H9 (cell line): ENCODE results near the gene CPLX1. TPM values are rescaled to one million over a fixed set of nuclear protein-coding genes. Genes with fewer than 3 reads are reported as not detected.

Source experiments
- DNase-seq: peaks from one replicate; pipeline ENCODE4 v3.0.0-alpha.2; 2017
- H2AFZ ChIP-seq: one replicate; pipeline ENCODE4 v1.6.1; 2013; ENCODE audit warnings: mild to moderate bottlenecking, low read length, control low read depth, moderate library complexity
- H2AK5ac ChIP-seq: 2 replicates; pipeline ENCODE4 v1.6.1; 2013; ENCODE audit warnings: low read length, control low read depth, mixed read lengths; ENCODE audit not compliant: insufficient read length
- H2BK120ac ChIP-seq: one replicate; pipeline ENCODE4 v1.6.1; 2013; ENCODE audit warnings: low read depth, mild to moderate bottlenecking, low read length, control low read depth, inconsistent platforms; ENCODE audit not compliant: poor library complexity, severe bottlenecking
- H2BK12ac ChIP-seq: 2 replicates; pipeline ENCODE4 v1.6.1; 2013; ENCODE audit warnings: low read length, control low read depth, mixed read lengths, low read depth; ENCODE audit not compliant: insufficient read length
- H2BK15ac ChIP-seq: 2 replicates; pipeline ENCODE4 v1.6.1; 2013; ENCODE audit warnings: low read depth, low read length, control low read depth
- H2BK20ac ChIP-seq: one replicate; pipeline ENCODE4 v1.6.1; 2013; ENCODE audit warnings: low read depth, mild to moderate bottlenecking, low read length, control low read depth, inconsistent platforms; ENCODE audit not compliant: poor library complexity, severe bottlenecking
- H2BK5ac ChIP-seq: 2 replicates; pipeline ENCODE4 v1.6.1; 2013; ENCODE audit warnings: low read length, control low read depth, mixed read lengths; ENCODE audit not compliant: insufficient read length
- H3K14ac ChIP-seq: 2 replicates; pipeline ENCODE4 v1.6.1; 2013; ENCODE audit warnings: low read length, control low read depth; ENCODE audit not compliant: insufficient read depth
- H3K18ac ChIP-seq: 2 replicates; pipeline ENCODE4 v1.6.1; 2013; ENCODE audit warnings: low read depth, mild to moderate bottlenecking, mixed read lengths, low read length, control low read depth; ENCODE audit not compliant: insufficient read length
- H3K23ac ChIP-seq: 2 replicates; pipeline ENCODE4 v1.6.1; 2013; ENCODE audit warnings: low read length, control low read depth, mixed read lengths, low read depth; ENCODE audit not compliant: insufficient read length
- H3K23me2 ChIP-seq: 2 replicates; pipeline ENCODE4 v1.6.1; 2013; ENCODE audit warnings: low read depth, mild to moderate bottlenecking, mixed read lengths, low read length, control low read depth; ENCODE audit not compliant: insufficient read length, poor library complexity, severe bottlenecking
- H3K27ac ChIP-seq: 2 replicates; pipeline ENCODE4 v1.5.1; 2013; ENCODE audit warnings: low read length, control low read depth, mixed read lengths, low read depth; ENCODE audit not compliant: insufficient read length
- H3K27me3 ChIP-seq: 2 replicates; pipeline ENCODE4 v1.6.1; 2013; ENCODE audit warnings: low read length, control low read depth, inconsistent platforms; ENCODE audit not compliant: insufficient read depth
- H3K4ac ChIP-seq: 2 replicates; pipeline ENCODE4 v1.6.1; 2013; ENCODE audit warnings: low read depth, mild to moderate bottlenecking, control low read depth, inconsistent platforms, low read length, moderate library complexity
- H3K4me1 ChIP-seq: 2 replicates; pipeline ENCODE4 v1.6.1; 2013; ENCODE audit warnings: low read length, control low read depth, inconsistent platforms; ENCODE audit not compliant: insufficient read depth
- H3K4me2 ChIP-seq: 2 replicates; pipeline ENCODE4 v1.6.1; 2013; ENCODE audit warnings: low read length, control low read depth, mixed read lengths; ENCODE audit not compliant: insufficient read length, insufficient read depth
- H3K56ac ChIP-seq: 2 replicates; pipeline ENCODE4 v1.6.1; 2013; ENCODE audit warnings: low read depth, mild to moderate bottlenecking, mixed read lengths, low read length, control low read depth; ENCODE audit not compliant: insufficient read length
- H3K79me1 ChIP-seq: 2 replicates; pipeline ENCODE4 v1.6.1; 2013; ENCODE audit warnings: low read depth, mild to moderate bottlenecking, moderate library complexity, low read length, control low read depth, inconsistent platforms; ENCODE audit not compliant: insufficient read depth, poor library complexity, severe bottlenecking
- H3K79me2 ChIP-seq: 2 replicates; pipeline ENCODE4 v1.6.1; 2013; ENCODE audit warnings: low read length, control low read depth, inconsistent platforms; ENCODE audit not compliant: insufficient read depth
- H3K9ac ChIP-seq: 2 replicates; pipeline ENCODE4 v1.6.1; 2013; ENCODE audit warnings: low read length, control low read depth, mixed read lengths; ENCODE audit not compliant: insufficient read length; ENCODE audit errors: extremely low read depth
- H3K9me3 ChIP-seq: one replicate; pipeline ENCODE4 v1.6.1; 2013; ENCODE audit warnings: low read depth, low read length, inconsistent platforms; ENCODE audit not compliant: control insufficient read depth
- H3T11ph ChIP-seq: one replicate; pipeline ENCODE4 v1.6.1; 2013; ENCODE audit warnings: mild to moderate bottlenecking, low read length, control low read depth, inconsistent platforms
- H4K20me1 ChIP-seq: one replicate; pipeline ENCODE4 v1.6.1; 2013; ENCODE audit not compliant: control insufficient read depth, insufficient read length, insufficient read depth
- H4K5ac ChIP-seq: 2 replicates; pipeline ENCODE4 v1.6.1; 2013; ENCODE audit warnings: low read depth, mild to moderate bottlenecking, mixed read lengths, low read length, control low read depth; ENCODE audit not compliant: insufficient read length
- H4K8ac ChIP-seq: replicated peaks from 2 replicates; pipeline ENCODE4 v1.6.1; 2013; ENCODE audit warnings: low read length, control low read depth, mixed read lengths, low read depth; ENCODE audit not compliant: insufficient read length
- H4K91ac ChIP-seq: 2 replicates; pipeline ENCODE4 v1.6.1; 2013; ENCODE audit warnings: low read depth, mild to moderate bottlenecking, moderate library complexity, mixed read lengths, low read length, control low read depth; ENCODE audit not compliant: insufficient read length
- H3K27ac Mint-ChIP-seq, 3 experiments: 2 replicates in 2 of 3; 3 replicates in 1 of 3; pipeline ENCODE4 v1.8.0; 2020 to 2021; ENCODE audit warnings: mixed read lengths in 3 of 3, mild to moderate bottlenecking in 1 of 3, moderate library complexity in 1 of 3
- H3K27me3 Mint-ChIP-seq: 2 replicates; pipeline ENCODE4 v1.8.0; 2021; ENCODE audit warnings: low read depth, mild to moderate bottlenecking, moderate library complexity, mixed read lengths
- H3K36me3 Mint-ChIP-seq, 3 experiments: 2 replicates in 2 of 3; 3 replicates in 1 of 3; pipeline ENCODE4 v1.8.0; 2020 to 2021; ENCODE audit warnings: low read depth in 3 of 3, mixed read lengths in 3 of 3; ENCODE audit not compliant: insufficient read depth in 1 of 3
- H3K4me1 Mint-ChIP-seq, 2 experiments: 2 replicates each; pipeline ENCODE4 v1.8.0; 2020; ENCODE audit warnings: mixed read lengths in 2 of 2
- H3K4me3 Mint-ChIP-seq, 2 experiments: 2 replicates in 1 of 2; 3 replicates in 1 of 2; pipeline ENCODE4 v1.8.0; 2020 to 2021; ENCODE audit warnings: mild to moderate bottlenecking in 2 of 2, mixed read lengths in 2 of 2, moderate library complexity in 1 of 2
- H3K9me3 Mint-ChIP-seq, 2 experiments: 2 replicates in 1 of 2; 3 replicates in 1 of 2; pipeline ENCODE4 v1.8.0; 2020; ENCODE audit warnings: mild to moderate bottlenecking in 2 of 2, mixed read lengths in 2 of 2, moderate library complexity in 1 of 2
- WGBS: extraction: QIAGEN DNeasy Blood & Tissue Kit; methylation state at CpG from one replicate; pipeline ENCODE4 v1.1.7; 2013; ENCODE audit warnings: missing lambda C conversion rate, low lambda C conversion rate, mixed read lengths; ENCODE audit not compliant: insufficient read length; ENCODE audit errors: extremely low coverage; 5-methylcytosine and 5-hydroxymethylcytosine counted together
- total RNA-seq: library from RNA; stranded (reverse); gene quantifications from 2 replicates; pipeline ENCODE4 v1.2.1, GENCODE V29; 2021
- TF ChIP-seq, protein P1 (sequence below): fragments of 200-600 bp; sonication (generic); conservative IDR thresholded peaks from 3 replicates; pipeline ENCODE4 v1.8.0; 2021; ENCODE audit warnings: antibody characterized with exemption, mild to moderate bottlenecking

The CPLX1 gene
- total RNA-seq, 1 experiment from 2014 or later = 0.90 TPM

GRCh38 chr4:856225-856901 lies 30.4 kb upstream of the CPLX1 start:
- Histone ChIP-seq H4K20me1 (no peaks in the 10 kb centered on the region), H3K9me3 (no peaks in the 10 kb centered on the region), H2BK20ac (no peak overlapping the region), H2AK5ac (no peak overlapping the region), H3K9ac (no peak overlapping the region), H3K18ac (no peak overlapping the region), H2BK5ac (no peak overlapping the region), H3K79me1 (no peaks in the 10 kb centered on the region), H4K5ac (no peak overlapping the region), H3K27me3 (no peaks in the 10 kb centered on the region), H3K23ac (no peak overlapping the region), H2BK15ac (no peak overlapping the region), H3K27ac (no peak overlapping the region), H3K4ac (no peak overlapping the region), H2BK120ac (no peak overlapping the region), H4K91ac (no peak overlapping the region), H4K8ac (no peak overlapping the region), H3T11ph (no peak overlapping the region), H3K56ac (no peak overlapping the region), H3K4me2 (no peak overlapping the region), H3K79me2 (no peaks in the 10 kb centered on the region), H2AFZ (no peak overlapping the region), H3K23me2 (no peaks in the 10 kb centered on the region), H3K14ac (no peak overlapping the region), H2BK12ac (no peak overlapping the region), H3K4me1 (no peaks in the 10 kb centered on the region)
- TF ChIP-seq, protein P1, sequence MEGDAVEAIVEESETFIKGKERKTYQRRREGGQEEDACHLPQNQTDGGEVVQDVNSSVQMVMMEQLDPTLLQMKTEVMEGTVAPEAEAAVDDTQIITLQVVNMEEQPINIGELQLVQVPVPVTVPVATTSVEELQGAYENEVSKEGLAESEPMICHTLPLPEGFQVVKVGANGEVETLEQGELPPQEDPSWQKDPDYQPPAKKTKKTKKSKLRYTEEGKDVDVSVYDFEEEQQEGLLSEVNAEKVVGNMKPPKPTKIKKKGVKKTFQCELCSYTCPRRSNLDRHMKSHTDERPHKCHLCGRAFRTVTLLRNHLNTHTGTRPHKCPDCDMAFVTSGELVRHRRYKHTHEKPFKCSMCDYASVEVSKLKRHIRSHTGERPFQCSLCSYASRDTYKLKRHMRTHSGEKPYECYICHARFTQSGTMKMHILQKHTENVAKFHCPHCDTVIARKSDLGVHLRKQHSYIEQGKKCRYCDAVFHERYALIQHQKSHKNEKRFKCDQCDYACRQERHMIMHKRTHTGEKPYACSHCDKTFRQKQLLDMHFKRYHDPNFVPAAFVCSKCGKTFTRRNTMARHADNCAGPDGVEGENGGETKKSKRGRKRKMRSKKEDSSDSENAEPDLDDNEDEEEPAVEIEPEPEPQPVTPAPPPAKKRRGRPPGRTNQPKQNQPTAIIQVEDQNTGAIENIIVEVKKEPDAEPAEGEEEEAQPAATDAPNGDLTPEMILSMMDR = no peak
- Mint-ChIP-seq H3K36me3 (peaks cover 25 to 62% (median 49%) of the 10 kb centered on the region in 3 experiments), H3K27me3 (no peaks in the 10 kb centered on the region), H3K4me3 (no peak overlapping the region), H3K4me1 (no peaks in the 10 kb centered on the region), H3K27ac (peak overlapping the region in 2 of 3 experiments; percentile 41 to 85; a peak in 3 of 7 replicates), H3K9me3 (peaks cover 0 to 6% of the 10 kb centered on the region in 2 experiments; a peak in 1 of 5 replicates)
- WGBS = no CpG with 5 or more reads among the region's 3 CpGs
- no peak for DNase-seq
